ENCODE measurements around the gene CADPS. TPM values are rescaled to one million over a fixed set of nuclear protein-coding genes. Genes with fewer than 3 reads are reported as not detected.

Gene CADPS
- polyA plus RNA-seq, 1 donor: 17.8 TPM

DNA sequence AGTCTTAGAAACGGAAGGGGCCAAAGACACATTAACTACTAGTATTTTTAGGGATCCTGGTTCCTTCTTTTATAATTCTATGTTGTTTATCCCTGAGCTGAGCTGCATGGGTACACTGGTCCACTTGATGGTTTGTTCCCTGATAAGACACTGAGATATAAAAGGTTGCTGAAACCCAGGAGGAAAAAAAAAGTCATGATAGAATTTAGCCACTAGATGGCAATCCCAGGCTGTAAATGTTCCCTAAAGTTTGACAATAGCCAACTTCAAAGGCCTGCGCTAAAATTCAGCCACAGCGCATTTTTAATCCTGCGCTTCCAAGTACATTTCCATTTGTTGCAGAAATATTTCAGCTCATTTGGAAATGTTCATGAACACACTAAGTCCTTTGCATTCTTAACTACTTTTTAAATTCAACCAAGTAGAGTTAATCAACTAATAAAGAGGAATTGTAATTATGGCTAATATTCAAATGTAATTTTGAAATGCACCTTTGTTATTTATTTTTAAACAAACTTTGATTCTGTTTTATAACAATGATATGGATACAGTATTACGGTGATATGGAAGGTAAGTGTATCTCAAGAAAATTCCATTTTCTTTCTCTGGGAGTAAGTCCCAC is 252.6 kb downstream of the CADPS start:
- DNase-seq: peak; percentile 25 to 36

GRCh38 chr3:62621925-62622324 is 253.3 kb downstream of the CADPS start:
- no peaks in the 10 kb centered on the region for H3K36me3 ChIP-seq (ENCODE audit: control insufficient read depth, insufficient read depth, low read length)
- H3K9me3 ChIP-seq (ENCODE audit: control insufficient read depth, low read depth, low read length): no peaks in the 10 kb centered on the region
- no peak for DNase-seq
- no peaks in the 10 kb centered on the region for H3K4me1 ChIP-seq (ENCODE audit: control insufficient read depth, insufficient read depth, low read length)
- no peak overlapping the region for H3K4me3 ChIP-seq (ENCODE audit: low read length)
- H3K27ac ChIP-seq (ENCODE audit: low read length): no peak overlapping the region
- WGBS (ENCODE audit: insufficient coverage, low lambda C conversion rate): 33% methylated on average over 1 of the region's 6 CpGs
- H3K27me3 ChIP-seq (ENCODE audit: control insufficient read depth, insufficient read depth, low read length): peaks cover 23% of the 10 kb centered on the region

More for the DNA sequence above, 252.6 kb downstream of the CADPS start:
- peaks cover 21% of the 10 kb centered on the region for H3K27me3 ChIP-seq (ENCODE audit: control insufficient read depth, insufficient read depth, low read length)
- no peak overlapping the region for H3K4me3 ChIP-seq (ENCODE audit: low read length)
- no peaks in the 10 kb centered on the region for H3K4me1 ChIP-seq (ENCODE audit: control insufficient read depth, insufficient read depth, low read length)
- WGBS (ENCODE audit: insufficient coverage, low lambda C conversion rate): no CpG with 5 or more reads among the region's 5 CpGs
- no peak overlapping the region for H3K27ac ChIP-seq (ENCODE audit: low read length)
- H3K36me3 ChIP-seq (ENCODE audit: control insufficient read depth, insufficient read depth, low read length): no peaks in the 10 kb centered on the region
- no peaks in the 10 kb centered on the region for H3K9me3 ChIP-seq (ENCODE audit: control insufficient read depth, low read depth, low read length)

- H3K4me3 ChIP-seq (ENCODE audit: low read length): no peak overlapping the region
- WGBS (ENCODE audit: insufficient coverage, low lambda C conversion rate): no CpG with 5 or more reads among the region's 3 CpGs
These were observed 254.0 kb downstream of the CADPS start for GRCh38 chr3:62621176-62621575.

DNA sequence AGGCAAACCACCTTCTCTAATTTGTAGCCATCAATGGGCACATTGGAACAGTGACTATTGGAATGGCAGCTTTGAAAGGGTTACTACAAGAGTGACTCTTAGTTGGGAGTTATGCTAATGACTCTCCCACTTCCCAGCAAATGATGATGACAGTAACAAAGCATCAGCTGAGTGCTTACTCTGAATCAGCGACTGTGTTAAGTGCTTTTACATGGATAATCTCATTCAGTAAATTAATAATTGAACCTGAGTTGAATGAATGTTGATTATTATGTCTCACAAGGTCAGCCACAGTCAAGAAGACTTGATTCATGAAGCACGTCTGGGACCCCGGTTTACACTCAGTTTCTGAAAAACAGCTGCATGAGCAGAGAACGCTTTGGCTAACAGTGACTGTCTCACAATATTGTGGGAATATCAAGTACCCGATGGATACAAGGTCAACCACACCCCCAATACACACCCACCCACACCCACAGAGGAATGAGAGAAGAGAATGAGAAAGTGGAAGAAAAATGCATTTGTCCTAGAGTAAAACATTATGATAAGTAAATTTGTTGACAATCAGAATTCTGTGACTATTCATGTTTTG is 259.9 kb downstream of the CADPS start:
- no peak overlapping the region for H3K27ac ChIP-seq (ENCODE audit: low read length)
- H3K27me3 ChIP-seq (ENCODE audit: control insufficient read depth, insufficient read depth, low read length): peaks cover 4% of the 10 kb centered on the region
- no CpG with 5 or more reads among the region's 5 CpGs for WGBS (ENCODE audit: insufficient coverage, low lambda C conversion rate)
- DNase-seq: no peak
- H3K9me3 ChIP-seq (ENCODE audit: control insufficient read depth, low read depth, low read length): no peaks in the 10 kb centered on the region
- no peaks in the 10 kb centered on the region for H3K36me3 ChIP-seq (ENCODE audit: control insufficient read depth, insufficient read depth, low read length)
- H3K4me3 ChIP-seq (ENCODE audit: low read length): no peak overlapping the region
- H3K4me1 ChIP-seq (ENCODE audit: control insufficient read depth, insufficient read depth, low read length): no peaks in the 10 kb centered on the region

More at GRCh38 chr3:62621176-62621575, 254.0 kb downstream of the CADPS start:
- H3K27ac ChIP-seq (ENCODE audit: low read length): no peak overlapping the region
- no peaks in the 10 kb centered on the region for H3K9me3 ChIP-seq (ENCODE audit: control insufficient read depth, low read depth, low read length)
- no peak for DNase-seq
- peaks cover 19% of the 10 kb centered on the region for H3K27me3 ChIP-seq (ENCODE audit: control insufficient read depth, insufficient read depth, low read length)
- no peaks in the 10 kb centered on the region for H3K4me1 ChIP-seq (ENCODE audit: control insufficient read depth, insufficient read depth, low read length)
- H3K36me3 ChIP-seq (ENCODE audit: control insufficient read depth, insufficient read depth, low read length): no peaks in the 10 kb centered on the region

GRCh38 chr3:62614527-62614926 is 260.7 kb downstream of the CADPS start:
- DNase-seq: no peak
- Histone ChIP-seq H3K4me3 (ENCODE audit: low read length) (no peak overlapping the region), H3K4me1 (ENCODE audit: control insufficient read depth, insufficient read depth, low read length) (no peaks in the 10 kb centered on the region), H3K36me3 (ENCODE audit: control insufficient read depth, insufficient read depth, low read length) (no peaks in the 10 kb centered on the region), H3K27ac (ENCODE audit: low read length) (no peak overlapping the region), H3K27me3 (ENCODE audit: control insufficient read depth, insufficient read depth, low read length) (peaks cover 4% of the 10 kb centered on the region), H3K9me3 (ENCODE audit: control insufficient read depth, low read depth, low read length) (no peaks in the 10 kb centered on the region)
- WGBS (ENCODE audit: insufficient coverage, low lambda C conversion rate): no CpG with 5 or more reads among the region's 1 CpG

DNA sequence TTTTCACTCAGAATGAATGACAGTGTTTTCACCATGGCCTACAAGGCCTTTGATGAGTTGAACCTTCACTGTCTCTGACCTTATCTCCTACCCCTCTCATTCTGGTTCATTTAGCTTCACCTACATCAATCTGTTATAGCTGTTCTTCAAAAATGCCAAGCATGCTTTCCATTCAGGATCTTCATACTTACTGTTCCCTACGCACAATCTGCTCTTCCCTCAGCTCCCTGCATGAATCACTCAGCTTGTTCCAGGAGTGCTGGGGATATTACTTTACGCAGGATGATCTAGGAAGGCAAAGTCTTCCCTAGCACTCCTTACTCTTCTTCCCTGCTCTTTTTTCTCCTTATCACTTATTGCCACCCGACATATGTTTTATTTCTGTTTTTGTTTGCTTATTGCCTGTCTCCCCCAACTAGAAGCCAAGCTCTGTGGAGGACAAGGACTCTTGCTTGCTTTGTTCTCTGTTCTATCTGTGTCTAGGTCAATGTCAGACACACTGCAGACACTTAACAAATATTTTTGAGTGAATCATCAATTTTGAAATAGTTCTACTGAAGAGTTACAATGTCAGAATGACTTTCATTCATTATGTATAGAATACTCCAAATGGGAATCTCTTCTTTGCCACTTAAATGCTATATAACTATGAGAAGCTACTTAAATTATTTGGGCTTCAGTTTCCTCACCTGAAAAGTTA is 263.5 kb downstream of the CADPS start:
- H3K36me3 ChIP-seq (ENCODE audit: control insufficient read depth, insufficient read depth, low read length): no peaks in the 10 kb centered on the region
- H3K27ac ChIP-seq (ENCODE audit: low read length): no peak overlapping the region
- no peaks in the 10 kb centered on the region for H3K4me1 ChIP-seq (ENCODE audit: control insufficient read depth, insufficient read depth, low read length)
- 100% methylated on average over 2 of the region's 3 CpGs for WGBS (ENCODE audit: insufficient coverage, low lambda C conversion rate)
- no peak for DNase-seq
- H3K9me3 ChIP-seq (ENCODE audit: control insufficient read depth, low read depth, low read length): no peaks in the 10 kb centered on the region
- H3K4me3 ChIP-seq (ENCODE audit: low read length): no peak overlapping the region
- H3K27me3 ChIP-seq (ENCODE audit: control insufficient read depth, insufficient read depth, low read length): peaks cover 3% of the 10 kb centered on the region

DNA sequence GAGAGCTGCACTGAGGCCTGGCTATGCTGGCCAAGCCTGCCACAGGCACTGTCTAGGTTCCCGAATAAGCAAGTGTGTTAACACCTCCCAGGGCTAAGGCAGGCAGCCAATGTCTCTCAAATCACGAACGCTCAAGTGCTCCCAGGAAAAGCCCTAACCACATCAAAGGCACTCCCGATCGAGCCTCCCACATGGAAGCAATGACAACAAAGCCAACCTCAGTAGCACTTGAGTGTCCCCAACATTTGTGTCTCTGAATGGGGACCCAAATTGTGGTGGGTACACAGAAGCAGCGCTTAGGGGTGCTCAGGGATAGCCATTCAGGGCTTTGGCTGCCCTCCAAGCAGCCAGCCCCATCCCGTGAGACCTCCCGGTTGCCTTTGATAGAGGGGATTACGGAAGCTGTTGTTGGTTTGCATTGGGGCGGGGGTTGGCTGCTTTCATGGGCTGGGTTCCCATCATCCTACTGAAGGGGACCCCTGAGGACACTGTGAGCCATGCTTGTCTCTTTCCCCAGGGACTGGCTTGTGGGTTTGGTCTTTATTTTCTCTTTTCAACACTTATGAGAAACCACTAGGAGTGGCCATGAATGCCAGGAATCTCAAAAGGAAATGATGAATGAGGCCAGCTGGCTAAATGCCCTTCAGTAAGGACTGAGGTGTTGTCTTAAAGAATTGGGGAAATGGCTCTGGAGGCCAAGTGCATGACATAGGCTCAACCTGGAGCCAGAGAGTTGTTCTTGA is 267.8 kb downstream of the CADPS start:
- WGBS (ENCODE audit: insufficient coverage, low lambda C conversion rate): 100% methylated on average over 1 of the region's 10 CpGs
- Histone ChIP-seq H3K4me1 (ENCODE audit: control insufficient read depth, insufficient read depth, low read length) (no peaks in the 10 kb centered on the region), H3K27me3 (ENCODE audit: control insufficient read depth, insufficient read depth, low read length) (peaks cover 3% of the 10 kb centered on the region), H3K27ac (ENCODE audit: low read length) (no peak overlapping the region), H3K36me3 (ENCODE audit: control insufficient read depth, insufficient read depth, low read length) (no peaks in the 10 kb centered on the region), H3K4me3 (ENCODE audit: low read length) (no peak overlapping the region), H3K9me3 (ENCODE audit: control insufficient read depth, low read depth, low read length) (no peaks in the 10 kb centered on the region)
- no peak for DNase-seq

GRCh38 chr3:62605413-62606068 is 269.7 kb downstream of the CADPS start:
- DNase-seq: no peak
- H3K4me3 ChIP-seq (ENCODE audit: low read length): no peak overlapping the region
- no peak overlapping the region for H3K27ac ChIP-seq (ENCODE audit: low read length)
- H3K27me3 ChIP-seq (ENCODE audit: control insufficient read depth, insufficient read depth, low read length): peaks cover 3% of the 10 kb centered on the region
- no peaks in the 10 kb centered on the region for H3K4me1 ChIP-seq (ENCODE audit: control insufficient read depth, insufficient read depth, low read length)
- WGBS (ENCODE audit: insufficient coverage, low lambda C conversion rate): 75% methylated on average over 1 of the region's 3 CpGs
- H3K9me3 ChIP-seq (ENCODE audit: control insufficient read depth, low read depth, low read length): no peaks in the 10 kb centered on the region
- H3K36me3 ChIP-seq (ENCODE audit: control insufficient read depth, insufficient read depth, low read length): no peaks in the 10 kb centered on the region

DNA sequence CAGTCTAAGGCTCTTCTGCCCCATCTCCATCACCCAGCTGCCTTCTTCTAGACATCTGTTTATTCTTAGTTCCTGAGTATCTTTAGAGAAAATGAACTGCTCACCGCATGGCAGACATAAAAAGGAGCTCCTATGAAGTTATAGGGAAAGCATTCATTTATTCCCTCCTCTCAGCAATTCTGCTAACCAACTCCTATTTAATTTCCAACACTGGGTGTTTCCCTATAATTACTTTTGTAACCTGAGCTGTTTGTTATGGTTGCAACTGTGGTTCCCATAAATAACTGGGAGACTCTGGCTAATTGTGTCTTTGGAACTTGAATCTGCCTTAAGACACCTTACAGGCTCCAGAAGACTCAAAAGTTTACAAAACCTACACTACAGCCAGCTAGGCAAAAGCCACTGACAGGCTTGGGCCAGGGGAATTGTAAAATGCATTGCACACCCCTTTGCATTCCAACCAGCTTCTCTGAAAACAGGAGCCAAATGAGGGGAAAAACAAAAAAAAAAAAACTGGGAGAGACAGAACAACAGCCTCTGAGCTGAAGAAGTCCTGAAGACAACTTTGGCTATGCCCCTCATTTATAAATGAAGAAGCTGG is 270.4 kb downstream of the CADPS start:
- no peak for DNase-seq
- H3K27ac ChIP-seq (ENCODE audit: low read length): no peak overlapping the region
- no peaks in the 10 kb centered on the region for H3K9me3 ChIP-seq (ENCODE audit: control insufficient read depth, low read depth, low read length)
- no peaks in the 10 kb centered on the region for H3K4me1 ChIP-seq (ENCODE audit: control insufficient read depth, insufficient read depth, low read length)
- no CpG with 5 or more reads among the region's 1 CpG for WGBS (ENCODE audit: insufficient coverage, low lambda C conversion rate)
- peaks cover 3% of the 10 kb centered on the region for H3K27me3 ChIP-seq (ENCODE audit: control insufficient read depth, insufficient read depth, low read length)
- no peaks in the 10 kb centered on the region for H3K36me3 ChIP-seq (ENCODE audit: control insufficient read depth, insufficient read depth, low read length)
- no peak overlapping the region for H3K4me3 ChIP-seq (ENCODE audit: low read length)

DNA sequence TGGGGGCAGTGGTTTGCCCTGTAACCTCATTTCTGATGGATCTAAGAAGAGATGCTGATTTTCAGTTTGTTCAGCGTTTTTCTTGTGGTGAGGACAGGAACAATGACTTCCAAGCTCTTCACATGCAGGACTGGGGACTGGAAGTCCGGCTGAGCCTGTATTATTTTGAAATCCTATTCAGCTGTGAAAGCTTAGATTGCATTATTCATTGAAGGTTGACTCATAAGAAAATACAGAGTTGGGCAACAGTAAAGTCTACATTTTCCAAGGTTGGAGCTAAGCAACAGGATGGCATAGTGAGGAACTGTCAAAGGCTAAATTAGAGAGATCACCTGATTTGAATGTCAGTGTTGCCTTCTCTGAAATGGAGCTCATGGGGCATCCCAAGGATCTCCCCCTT is 270.9 kb downstream of the CADPS start:
- no peak overlapping the region for H3K4me3 ChIP-seq (ENCODE audit: low read length)
- no peaks in the 10 kb centered on the region for H3K36me3 ChIP-seq (ENCODE audit: control insufficient read depth, insufficient read depth, low read length)
- H3K9me3 ChIP-seq (ENCODE audit: control insufficient read depth, low read depth, low read length): no peaks in the 10 kb centered on the region
- WGBS (ENCODE audit: insufficient coverage, low lambda C conversion rate): no CpG with 5 or more reads among the region's 2 CpGs
- peaks cover 2% of the 10 kb centered on the region for H3K27me3 ChIP-seq (ENCODE audit: control insufficient read depth, insufficient read depth, low read length)
- no peaks in the 10 kb centered on the region for H3K4me1 ChIP-seq (ENCODE audit: control insufficient read depth, insufficient read depth, low read length)
- no peak overlapping the region for H3K27ac ChIP-seq (ENCODE audit: low read length)
- DNase-seq: no peak
